Upper lobe of left lung (tissue), 4 donors: ENCODE results near the gene AFAP1.

Experiments used
- EP300 ChIP-seq, 4 donors: sonication (generic); formaldehyde crosslinking; IDR thresholded peaks; one replicate each; pipeline ENCODE4 v1.5.1; 2017; ENCODE audit warnings: antibody characterized with exemption in 4 of 4, control low read depth in 2 of 4
- POLR2A ChIP-seq, 4 donors: fragments of 450-650 bp; IDR thresholded peaks; one replicate each; pipeline ENCODE4 v1.5.1; 2016 to 2017; ENCODE audit warnings: antibody characterized with exemption in 4 of 4, mild to moderate bottlenecking in 2 of 4
- POLR2AphosphoS5 ChIP-seq, 2 donors: sonication (generic); formaldehyde crosslinking; IDR thresholded peaks; one replicate each; pipeline ENCODE4 v1.5.1; 2017; ENCODE audit warnings: antibody characterized with exemption in 2 of 2
- TF ChIP-seq, protein P1 (sequence below), 6 experiments: fragments of 450-650 bp in 4 of 6; fragments of 200-600 bp in 2 of 6; sonication (generic) in 2 of 6; IDR thresholded peaks; one replicate each; pipeline ENCODE4 v1.5.1; 2016 to 2019; ENCODE audit warnings: antibody characterized with exemption in 6 of 6

DNA sequence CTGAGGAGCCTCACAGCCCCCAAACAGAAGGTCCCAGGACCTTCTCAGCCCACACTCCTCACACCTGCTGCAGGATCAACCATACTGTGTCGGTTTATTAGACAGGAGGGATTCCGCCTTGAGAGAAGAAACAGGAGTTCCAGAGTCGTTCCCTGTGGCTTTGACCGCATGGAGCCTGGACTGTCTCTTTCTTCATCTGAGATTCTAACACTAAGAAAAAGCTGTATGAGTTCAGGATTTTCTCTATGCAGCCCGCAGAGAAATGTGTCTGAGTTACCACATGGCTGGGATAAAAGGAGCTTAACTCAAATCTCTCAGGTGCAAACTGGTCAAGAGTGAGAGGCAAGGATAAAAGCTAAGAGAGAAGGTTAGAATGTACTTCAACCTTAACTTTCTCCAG is 126.7 kb downstream of the AFAP1 start:
- TF ChIP-seq, protein P1, sequence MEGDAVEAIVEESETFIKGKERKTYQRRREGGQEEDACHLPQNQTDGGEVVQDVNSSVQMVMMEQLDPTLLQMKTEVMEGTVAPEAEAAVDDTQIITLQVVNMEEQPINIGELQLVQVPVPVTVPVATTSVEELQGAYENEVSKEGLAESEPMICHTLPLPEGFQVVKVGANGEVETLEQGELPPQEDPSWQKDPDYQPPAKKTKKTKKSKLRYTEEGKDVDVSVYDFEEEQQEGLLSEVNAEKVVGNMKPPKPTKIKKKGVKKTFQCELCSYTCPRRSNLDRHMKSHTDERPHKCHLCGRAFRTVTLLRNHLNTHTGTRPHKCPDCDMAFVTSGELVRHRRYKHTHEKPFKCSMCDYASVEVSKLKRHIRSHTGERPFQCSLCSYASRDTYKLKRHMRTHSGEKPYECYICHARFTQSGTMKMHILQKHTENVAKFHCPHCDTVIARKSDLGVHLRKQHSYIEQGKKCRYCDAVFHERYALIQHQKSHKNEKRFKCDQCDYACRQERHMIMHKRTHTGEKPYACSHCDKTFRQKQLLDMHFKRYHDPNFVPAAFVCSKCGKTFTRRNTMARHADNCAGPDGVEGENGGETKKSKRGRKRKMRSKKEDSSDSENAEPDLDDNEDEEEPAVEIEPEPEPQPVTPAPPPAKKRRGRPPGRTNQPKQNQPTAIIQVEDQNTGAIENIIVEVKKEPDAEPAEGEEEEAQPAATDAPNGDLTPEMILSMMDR (IDR thresholded peaks at IDR 0.05): no peak
- TF ChIP-seq POLR2AphosphoS5 (IDR thresholded peaks at IDR 0.05) (no peak), POLR2A (IDR thresholded peaks at IDR 0.05) (no peak), EP300 (IDR thresholded peaks at IDR 0.05) (no peak)
